Body of pancreas (tissue), 4 donors: ENCODE results near the gene ERC2. TPM values are rescaled to one million over a fixed set of nuclear protein-coding genes. Genes with fewer than 3 reads are reported as not detected.

ENCODE experiments used
- ATAC-seq: fragments of 150-250 bp; one replicate; pipeline ENCODE4 v1.9.1; 2016
- DNase-seq, 4 donors: peaks; one replicate each; pipeline ENCODE4 v3.0.0-alpha.2; 2019
- H3K27ac ChIP-seq, 4 donors: fragments of 200-600 bp; sonication (generic); 1 replicate in 3 of 4; 2 replicates in 1 of 4; pipeline versions ENCODE4 v1.5.1 to v1.6.1; 2016 to 2019; ENCODE audit warnings: mild to moderate bottlenecking in 1 of 4, mixed read lengths in 1 of 4, moderate library complexity in 1 of 4
- H3K27me3 ChIP-seq, 2 donors: fragments of 200-600 bp; sonication (generic); one replicate each; pipeline ENCODE4 v1.6.0; 2016; ENCODE audit warnings: mild to moderate bottlenecking in 1 of 2
- H3K36me3 ChIP-seq, 2 donors: fragments of 200-600 bp; sonication (generic); replicated peaks in 1 of 2; 2 replicates each; pipeline ENCODE4 v1.5.1; 2016; ENCODE audit warnings: low read depth in 2 of 2; ENCODE audit not compliant: insufficient read depth in 1 of 2
- H3K4me1 ChIP-seq: fragments of 200-600 bp; sonication (generic); one replicate; pipeline ENCODE4 v1.6.0; 2016
- H3K4me3 ChIP-seq, 2 donors: fragments of 200-600 bp; sonication (generic); 1 replicate in 1 of 2; 2 replicates in 1 of 2; pipeline ENCODE4 v1.5.1; 2016 to 2019
- H3K9me3 ChIP-seq, 3 donors: fragments of 200-600 bp; sonication (generic); 1 replicate in 2 of 3; 2 replicates in 1 of 3; pipeline ENCODE4 v1.5.1; 2016
- CTCF ChIP-seq, 7 experiments: fragments of 450-650 bp in 4 of 7; fragments of 200-600 bp in 3 of 7; sonication (generic) in 3 of 7; IDR thresholded peaks; one replicate each; pipeline ENCODE4 v1.5.1; 2016 to 2019; ENCODE audit warnings: antibody characterized with exemption in 7 of 7
- POLR2A ChIP-seq, 3 donors: fragments of 450-650 bp; IDR thresholded peaks; one replicate each; pipeline ENCODE4 v1.6.1; 2016; ENCODE audit warnings: antibody characterized with exemption in 3 of 3, mild to moderate bottlenecking in 2 of 3
- WGBS, 2 donors: methylation state at CpG; one replicate each; pipeline ENCODE4 v1.1.5; 2017; 5-methylcytosine and 5-hydroxymethylcytosine counted together
- intact Hi-C: fragments of 100-400 bp; cut with DNase I; formaldehyde crosslinking; loops from one replicate; pipeline ENCODE4 v1.15.1; 2023
- total RNA-seq, 2 donors: library from RNA; depleted of rRNA; stranded (reverse); fragments of >200 nt; gene quantifications; one replicate each; pipeline ENCODE4 v1.1.0, GENCODE V29; 2016

Gene ERC2
- total RNA-seq, 2 donors from 2014 or later = 4.0 to 4.7 TPM

GRCh38 chr3:55515550-55516246 lies 952.6 kb downstream of the ERC2 start:
- no peak for DNase-seq
- Histone ChIP-seq H3K4me3 (no peak overlapping the region), H3K27ac (no peak overlapping the region), H3K27me3 (no peaks in the 10 kb centered on the region), H3K4me1 (no peaks in the 10 kb centered on the region), H3K36me3 (no peaks in the 10 kb centered on the region), H3K9me3 (no peaks in the 10 kb centered on the region)
- 64 to 70% methylated on average over 14 of the region's 14 CpGs for WGBS, 2 donors
- intact Hi-C loops = no loop called here
- no peak for ATAC-seq
- TF ChIP-seq CTCF (IDR thresholded peaks at IDR 0.05) = no peak
- TF ChIP-seq POLR2A (IDR thresholded peaks at IDR 0.05) = no peak

GRCh38 chr3:55514962-55515361 lies 953.3 kb downstream of the ERC2 start:
- H3K4me3 ChIP-seq = no peak overlapping the region
- WGBS, 2 donors = 39 to 45% methylated on average over 3 of the region's 3 CpGs
- no peak for ATAC-seq
- no peaks in the 10 kb centered on the region for H3K36me3 ChIP-seq
- no peaks in the 10 kb centered on the region for H3K27me3 ChIP-seq
- TF ChIP-seq POLR2A (IDR thresholded peaks at IDR 0.05) = no peak
- no peak for TF ChIP-seq CTCF (IDR thresholded peaks at IDR 0.05)
- no peaks in the 10 kb centered on the region for H3K4me1 ChIP-seq
- H3K27ac ChIP-seq = no peak overlapping the region
- H3K9me3 ChIP-seq = no peaks in the 10 kb centered on the region
- intact Hi-C loops = no loop called here
- no peak for DNase-seq

- no peak overlapping the region for H3K27ac ChIP-seq
- H3K4me3 ChIP-seq = no peak overlapping the region
- DNase-seq (no peak), ATAC-seq (no peak)
- intact Hi-C loops = no loop called here
- WGBS, 2 donors = 69 to 72% methylated on average over 11 of the region's 11 CpGs
- no peaks in the 10 kb centered on the region for H3K4me1 ChIP-seq
- H3K36me3 ChIP-seq = no peaks in the 10 kb centered on the region
- H3K27me3 ChIP-seq = no peaks in the 10 kb centered on the region
- TF ChIP-seq POLR2A (IDR thresholded peaks at IDR 0.05) (no peak), CTCF (IDR thresholded peaks at IDR 0.05) (no peak)
- H3K9me3 ChIP-seq = no peaks in the 10 kb centered on the region
Observed at GRCh38 chr3:55512571-55513343, 955.5 kb downstream of the ERC2 start.

- no peak overlapping the region for H3K4me3 ChIP-seq
- intact Hi-C loops = no loop called here
- no peak for TF ChIP-seq POLR2A (IDR thresholded peaks at IDR 0.05)
- TF ChIP-seq CTCF (IDR thresholded peaks at IDR 0.05) = no peak
- no peaks in the 10 kb centered on the region for H3K4me1 ChIP-seq
- H3K36me3 ChIP-seq = no peaks in the 10 kb centered on the region
- ATAC-seq (no peak), DNase-seq (no peak)
- no peak overlapping the region for H3K27ac ChIP-seq
- H3K27me3 ChIP-seq = no peaks in the 10 kb centered on the region
- no peaks in the 10 kb centered on the region for H3K9me3 ChIP-seq
- 62 to 76% methylated on average over 7 of the region's 7 CpGs for WGBS, 2 donors
Observed at GRCh38 chr3:55511895-55512570, 956.2 kb downstream of the ERC2 start.
